Left ventricle myocardium superior (tissue), 1 donor: ENCODE measurements around the gene EXOC2. TPM values are rescaled to one million over a fixed set of nuclear protein-coding genes. Genes with fewer than 3 reads are reported as not detected.

Source experiments
- ATAC-seq: fragments of 200-7000 bp; cut with Tn5 transposase; one replicate; pipeline ENCODE4 v1.9.1; 2020; ENCODE audit warnings: mild to moderate bottlenecking, moderate library complexity
- DNase-seq: peaks from one replicate; pipeline ENCODE4 v3.0.0-alpha.2; 2020
- intact Hi-C: fragments of 100-400 bp; cut with micrococcal nuclease; formaldehyde crosslinking; loops from one replicate; pipeline ENCODE4 v1.11.0; 2022
- total RNA-seq: library from RNA; stranded (reverse); fragmentation: NEBNext Ultra II Directional; extraction: Animal tissue kit (Norgen Biotek cat#: 25700); gene quantifications from one replicate; pipeline ENCODE4 v1.2.1, GENCODE V29; 2021
- donor health status: DM: no; HTN: yes; CAD: no; lungs with severe emphysema.

EXOC2 gene
- total RNA-seq, 1 donor from 2014 or later: 12.7 TPM

- ATAC-seq (no peak), DNase-seq (no peak)
- intact Hi-C loops: no loop called here
Observed at GRCh38 chr6:511488-512137, 181.3 kb downstream of the EXOC2 start.

- intact Hi-C loops: no loop called here
- no peak for DNase-seq
- no peak for ATAC-seq
Observed at GRCh38 chr6:509676-510075, 183.3 kb downstream of the EXOC2 start.

GRCh38 chr6:508614-509013, 184.3 kb downstream of the EXOC2 start:
- no peak for DNase-seq
- ATAC-seq: no peak
- intact Hi-C loops: no loop called here

- intact Hi-C loops: no loop called here
- no peak for ATAC-seq
- DNase-seq: no peak
Observed at GRCh38 chr6:508006-508405, 184.9 kb downstream of the EXOC2 start.

- ATAC-seq (no peak), DNase-seq (no peak)
- intact Hi-C loops: no loop called here
Observed at GRCh38 chr6:506920-507622, 185.9 kb downstream of the EXOC2 start.

- intact Hi-C loops: no loop called here
- DNase-seq: no peak
- no peak for ATAC-seq
Observed at GRCh38 chr6:506508-506907, 186.4 kb downstream of the EXOC2 start.

- intact Hi-C loops: no loop called here
- DNase-seq (no peak), ATAC-seq (no peak)
Observed at GRCh38 chr6:505374-505773, 187.6 kb downstream of the EXOC2 start.

GRCh38 chr6:504446-504980, 188.4 kb downstream of the EXOC2 start:
- intact Hi-C loops: no loop called here
- DNase-seq: no peak
- ATAC-seq: peak; percentile 78

GRCh38 chr6:503610-504362, 189.2 kb downstream of the EXOC2 start:
- DNase-seq: peak; percentile 63
- peak; percentile 93 for ATAC-seq
- intact Hi-C loops: no loop called here

GRCh38 chr6:502761-503160, 190.2 kb downstream of the EXOC2 start:
- intact Hi-C loops: no loop called here
- no peak for DNase-seq
- ATAC-seq: no peak

GRCh38 chr6:501891-502601, 190.9 kb downstream of the EXOC2 start:
- DNase-seq (no peak), ATAC-seq (no peak)
- intact Hi-C loops: no loop called here

GRCh38 chr6:499617-500016, 193.3 kb downstream of the EXOC2 start:
- DNase-seq (no peak), ATAC-seq (no peak)
- intact Hi-C loops: no loop called here

GRCh38 chr6:498795-499231, 194.1 kb downstream of the EXOC2 start:
- intact Hi-C loops: no loop called here
- ATAC-seq: no peak
- no peak for DNase-seq

- ATAC-seq (no peak), DNase-seq (no peak)
- intact Hi-C loops: no loop called here
Observed at GRCh38 chr6:497258-497657, 195.7 kb downstream of the EXOC2 start.

GRCh38 chr6:496649-497048, 196.3 kb downstream of the EXOC2 start:
- intact Hi-C loops: no loop called here
- DNase-seq (no peak), ATAC-seq (no peak)

GRCh38 chr6:494394-494793, 198.5 kb downstream of the EXOC2 start:
- DNase-seq: no peak
- intact Hi-C loops: no loop called here
- no peak for ATAC-seq

- DNase-seq: no peak
- no peak for ATAC-seq
- intact Hi-C loops: no loop called here
Observed at GRCh38 chr6:493840-494239, 199.1 kb downstream of the EXOC2 start.

- DNase-seq: no peak
- ATAC-seq: no peak
- intact Hi-C loops: no loop called here
Observed at GRCh38 chr6:492816-493414, 200.0 kb downstream of the EXOC2 start.

GRCh38 chr6:492178-492577, 200.8 kb downstream of the EXOC2 start:
- DNase-seq (no peak), ATAC-seq (no peak)
- intact Hi-C loops: no loop called here
